Neutrophil (primary cell): ENCODE measurements around the gene WNK1.
A peak's percentile ranks its signal among the peaks of the same experiment; 100 is the strongest.

Experiments used
- H3K27ac ChIP-seq: fragments of 200-600 bp; sonication (generic); 2 replicates; pipeline ENCODE4 v1.5.1; 2016; ENCODE audit warnings: mild to moderate bottlenecking, moderate library complexity
- H3K27me3 ChIP-seq: fragments of 200-600 bp; sonication (generic); 2 replicates; pipeline ENCODE4 v1.6.0; 2016; ENCODE audit warnings: mild to moderate bottlenecking
- H3K36me3 ChIP-seq: fragments of 200-600 bp; sonication (generic); 2 replicates; pipeline ENCODE4 v1.5.1; 2017
- H3K4me1 ChIP-seq, 2 experiments: fragments of 200-600 bp in 1 of 2; sonication (generic) in 1 of 2; 1 replicate in 1 of 2; 2 replicates in 1 of 2; pipeline versions ENCODE4 v1.5.1 to v1.6.1; 2013 to 2016; ENCODE audit warnings: low read depth in 1 of 2, low read length in 1 of 2, mild to moderate bottlenecking in 1 of 2, moderate library complexity in 1 of 2; ENCODE audit not compliant: control insufficient read depth in 1 of 2, insufficient read depth in 1 of 2
- H3K4me3 ChIP-seq, 2 experiments: fragments of 200-600 bp in 1 of 2; sonication (generic) in 1 of 2; 1 replicate in 1 of 2; 2 replicates in 1 of 2; pipeline ENCODE4 v1.5.1; 2013 to 2016; ENCODE audit warnings: low read depth in 1 of 2, low read length in 1 of 2, mild to moderate bottlenecking in 1 of 2, moderate library complexity in 1 of 2
- H3K9me3 ChIP-seq: fragments of 200-600 bp; sonication (generic); 2 replicates; pipeline ENCODE4 v1.5.1; 2016
- CTCF ChIP-seq: fragments of 200-600 bp; sonication (generic); IDR thresholded peaks from 2 replicates; pipeline ENCODE4 v1.5.1; 2016; ENCODE audit warnings: antibody characterized with exemption

Gene WNK1

GRCh38 chr12:946631-947030, 194.3 kb downstream of the WNK1 start:
- TF ChIP-seq CTCF, result no peak
- Histone ChIP-seq H3K4me1 (peaks cover 12 to 18% of the 10 kb centered on the region in 2 experiments), H3K4me3 (no peak overlapping the region), H3K9me3 (no peaks in the 10 kb centered on the region), H3K27ac (no peak overlapping the region), H3K27me3 (no peaks in the 10 kb centered on the region), H3K36me3 (no peaks in the 10 kb centered on the region)

GRCh38 chr12:948238-948637, 195.9 kb downstream of the WNK1 start:
- H3K9me3 ChIP-seq, result no peaks in the 10 kb centered on the region
- TF ChIP-seq CTCF, result no peak
- no peak overlapping the region for H3K4me3 ChIP-seq
- no peaks in the 10 kb centered on the region for H3K27me3 ChIP-seq
- H3K36me3 ChIP-seq, result no peaks in the 10 kb centered on the region
- no peak overlapping the region for H3K27ac ChIP-seq
- peaks cover 12 to 25% of the 10 kb centered on the region in 2 experiments for H3K4me1 ChIP-seq

- H3K27ac ChIP-seq, result peak within 1 kb of the TSS; percentile 88
- H3K4me3 ChIP-seq, result peak within 1 kb of the TSS; percentile 92
- H3K9me3 ChIP-seq, result no peaks in the 10 kb centered on the region
- no peaks in the 10 kb centered on the region for H3K36me3 ChIP-seq
- H3K4me1 ChIP-seq, result peaks cover 12 to 25% of the 10 kb centered on the region in 2 experiments
- H3K27me3 ChIP-seq, result no peaks in the 10 kb centered on the region
- peak; percentile 97 for TF ChIP-seq CTCF
Observed at GRCh38 chr12:949453-950191, 197.2 kb downstream of the WNK1 start, which contains the start of gene RAD52. TSS of gene RAD52 (minus strand) at chr12:949694. CDS start at chr12:933058, 16,636 bp downstream.

GRCh38 chr12:951176-951575, 198.8 kb downstream of the WNK1 start:
- no peak overlapping the region for H3K27ac ChIP-seq
- no peak for TF ChIP-seq CTCF
- H3K27me3 ChIP-seq, result no peaks in the 10 kb centered on the region

GRCh38 chr12:953776-954175, 201.4 kb downstream of the WNK1 start:
- no peak overlapping the region for H3K27ac ChIP-seq

More at GRCh38 chr12:951176-951575, 198.8 kb downstream of the WNK1 start:
- Histone ChIP-seq H3K36me3 (no peaks in the 10 kb centered on the region), H3K4me3 (no peak overlapping the region), H3K9me3 (no peaks in the 10 kb centered on the region), H3K4me1 (peaks cover 12 to 25% of the 10 kb centered on the region in 2 experiments)

More at GRCh38 chr12:953776-954175, 201.4 kb downstream of the WNK1 start:
- no peaks in the 10 kb centered on the region for H3K36me3 ChIP-seq
- no peak overlapping the region for H3K4me3 ChIP-seq
- H3K9me3 ChIP-seq, result no peaks in the 10 kb centered on the region
- no peak for TF ChIP-seq CTCF
- H3K4me1 ChIP-seq, result peaks cover 8 to 18% of the 10 kb centered on the region in 2 experiments
- H3K27me3 ChIP-seq, result no peaks in the 10 kb centered on the region
